Stimulated activated CD8-positive, alpha-beta memory T cell treated with anti-CD3 and anti-CD28 coated beads, Interleukin-2, amount 100 ng/mL, for 48 hours (primary cell): Measurements from ENCODE around the gene AARSD1.
"Not testable (repeated sequence)": the region's sequence is repeated elsewhere in the genome, so short reads cannot be mapped to it uniquely, and the experiment has no call there.

ENCODE experiments used
- DNase-seq, 2 donors: peaks; one replicate each; pipeline ENCODE4 v3.0.0-alpha.2; 2020; ENCODE audit warnings: low read depth in 2 of 2

The AARSD1 gene

GRCh38 chr17:42920106-42920900, 44.0 kb downstream of the AARSD1 start:
- DNase-seq = no peak

- not testable (repeated sequence) for DNase-seq
Observed at GRCh38 chr17:42919522-42920077, 44.7 kb downstream of the AARSD1 start.

- DNase-seq = no peak
Observed at GRCh38 chr17:42918902-42919521, 45.2 kb downstream of the AARSD1 start.

GRCh38 chr17:42917236-42917603, 47.0 kb downstream of the AARSD1 start:
- no peak for DNase-seq

- DNase-seq = not testable (repeated sequence)
Observed at GRCh38 chr17:42916388-42917235, 47.6 kb downstream of the AARSD1 start.

- not testable (repeated sequence) for DNase-seq
Observed at GRCh38 chr17:42915288-42915687, 49.0 kb downstream of the AARSD1 start.

- no peak for DNase-seq
Observed at GRCh38 chr17:42913981-42914617, 50.2 kb downstream of the AARSD1 start.

- DNase-seq = no peak
Observed at GRCh38 chr17:42913522-42913921, 50.7 kb downstream of the AARSD1 start.

GRCh38 chr17:42908872-42909700, 55.2 kb downstream of the AARSD1 start:
- DNase-seq = no peak

GRCh38 chr17:42906772-42907446, 57.3 kb downstream of the AARSD1 start:
- no peak for DNase-seq

- DNase-seq = no peak
Observed at GRCh38 chr17:42904110-42904469, 60.2 kb downstream of the AARSD1 start.

- DNase-seq = no peak
Observed at GRCh38 chr17:42901535-42902229, 62.6 kb downstream of the AARSD1 start.
